NCI-H510A treated with DMSO at 0.1 percent for 48 hours (cell line): ENCODE data around the gene GMPR2.

ENCODE experiments used
- DNase-seq: peaks from one replicate; lab custom pipeline; 2025; lab: John Stamatoyannopoulos, UW

Gene GMPR2

GRCh38 chr14:24268225-24268624, 35.5 kb downstream of the GMPR2 start:
- DNase-seq = no peak

GRCh38 chr14:24269368-24269767, 36.6 kb downstream of the GMPR2 start:
- DNase-seq = no peak

GRCh38 chr14:24269910-24270536, 37.3 kb downstream of the GMPR2 start:
- no peak for DNase-seq

- DNase-seq = no peak
These were observed 37.9 kb downstream of the GMPR2 start for GRCh38 chr14:24270537-24271133.

- DNase-seq = peak; percentile 92
These were observed 38.6 kb downstream of the GMPR2 start, which contains the start of gene RABGGTA for GRCh38 chr14:24271134-24271833. TSS of gene RABGGTA (minus strand) at chr14:24271597. CDS start at chr14:24271115, 482 bp downstream.

GRCh38 chr14:24271834-24272263, 39.1 kb downstream of the GMPR2 start:
- DNase-seq = no peak

- DNase-seq = no peak
These were observed 39.7 kb downstream of the GMPR2 start for GRCh38 chr14:24272467-24272866.

GRCh38 chr14:24273422-24273998, 40.8 kb downstream of the GMPR2 start:
- no peak for DNase-seq

- no peak for DNase-seq
These were observed 41.4 kb downstream of the GMPR2 start for GRCh38 chr14:24274101-24274543.

GRCh38 chr14:24277071-24277470, 44.3 kb downstream of the GMPR2 start:
- no peak for DNase-seq

GRCh38 chr14:24277606-24278321, 45.0 kb downstream of the GMPR2 start:
- DNase-seq = no peak

GRCh38 chr14:24278424-24278823, 45.7 kb downstream of the GMPR2 start:
- no peak for DNase-seq

- no peak for DNase-seq
These were observed 46.8 kb downstream of the GMPR2 start for GRCh38 chr14:24279301-24280186.

GRCh38 chr14:24280797-24281460, 48.2 kb downstream of the GMPR2 start:
- DNase-seq = no peak

GRCh38 chr14:24281636-24282035, 48.9 kb downstream of the GMPR2 start:
- no peak for DNase-seq

GRCh38 chr14:24282736-24283135, 50.0 kb downstream of the GMPR2 start:
- no peak for DNase-seq

GRCh38 chr14:24283796-24284460, 51.2 kb downstream of the GMPR2 start:
- DNase-seq = no peak

- no peak for DNase-seq
These were observed 51.8 kb downstream of the GMPR2 start for GRCh38 chr14:24284501-24285035.

- no peak for DNase-seq
These were observed 52.6 kb downstream of the GMPR2 start for GRCh38 chr14:24285351-24285750.

GRCh38 chr14:24286996-24287395, 54.3 kb downstream of the GMPR2 start:
- no peak for DNase-seq
